A549 (cell line): Measurements from ENCODE around the gene MSI2.

Source experiments
- CEBPB ChIP-seq, 2 experiments: fragments of >200 bp in 1 of 2; sonication (Bioruptor Twin) in 1 of 2; formaldehyde crosslinking in 1 of 2; IDR thresholded peaks; 2 replicates each; pipeline ENCODE4 v1.6.1; 2012 to 2016
- CTCF ChIP-seq: fragments of >200 bp; sonication (Bioruptor Twin); formaldehyde crosslinking; IDR thresholded peaks from 3 replicates; pipeline ENCODE4 v1.5.1; 2016
- E2F6 ChIP-seq: IDR thresholded peaks from 2 replicates; pipeline ENCODE4 v1.6.1; 2012; ENCODE audit warnings: low read depth, borderline replicate concordance
- MYC ChIP-seq: IDR thresholded peaks from 2 replicates; pipeline ENCODE4 v1.6.1; 2012; ENCODE audit warnings: mild to moderate bottlenecking, inconsistent platforms, low read length, improper control_type of control experiment, borderline replicate concordance
- PHF8 ChIP-seq: fragments of 200-600 bp; sonication (generic); IDR thresholded peaks from 2 replicates; pipeline ENCODE4 v1.6.1; 2016; ENCODE audit warnings: low read depth, mild to moderate bottlenecking, antibody characterized with exemption, moderate library complexity, borderline replicate concordance
- POLR2A ChIP-seq: IDR thresholded peaks from 2 replicates; pipeline ENCODE4 v1.6.1; 2012; ENCODE audit warnings: mild to moderate bottlenecking, low read length
- POLR2AphosphoS2 ChIP-seq: conservative IDR thresholded peaks from 2 replicates; pipeline ENCODE4 v1.6.1; 2012; ENCODE audit warnings: low read length, improper control_type of control experiment, inconsistent platforms
- RAD21 ChIP-seq, 2 experiments: fragments of >200 bp in 1 of 2; sonication (Bioruptor Twin) in 1 of 2; formaldehyde crosslinking in 1 of 2; IDR thresholded peaks in 1 of 2; conservative IDR thresholded peaks in 1 of 2; 2 replicates in 1 of 2; 3 replicates in 1 of 2; pipeline ENCODE4 v1.6.1; 2012 to 2018; ENCODE audit warnings: inconsistent platforms in 1 of 2
- RARB ChIP-seq: fragments of 250-450 bp; sonication (Bioruptor Pico); IDR thresholded peaks from 2 replicates; pipeline ENCODE4 v1.8.0; 2021; ENCODE audit warnings: mild to moderate bottlenecking, moderate library complexity
- REST ChIP-seq: fragments of 200-600 bp; sonication (generic); IDR thresholded peaks from 2 replicates; pipeline ENCODE4 v1.6.1; 2016; ENCODE audit warnings: antibody characterized with exemption, mild to moderate bottlenecking, moderate library complexity
- ZC3H11A ChIP-seq: fragments of 450-650 bp; IDR thresholded peaks from 2 replicates; pipeline ENCODE4 v1.6.1; 2014; ENCODE audit warnings: antibody characterized with exemption, mild to moderate bottlenecking

- TF ChIP-seq PHF8 (no peak), RARB (CRISPR knock-in tag) (no peak), CEBPB (IDR thresholded peaks at IDR 0.05) (no peak), CTCF (no peak), E2F6 (no peak), MYC (no peak), POLR2A (no peak), REST (no peak), POLR2AphosphoS2 (no peak), RAD21 (conservative IDR thresholded peaks at IDR 0.05 in 1 of 2, IDR thresholded peaks at IDR 0.05 in 1 of 2) (no peak), ZC3H11A (no peak)
Observed at GRCh38 chr17:57619061-57619937, 363.0 kb downstream of the MSI2 start.
